Measurements from ENCODE around the gene GDF10. TPM values are rescaled to one million over a fixed set of nuclear protein-coding genes. Genes with fewer than 3 reads are reported as not detected.

GDF10 gene
- total RNA-seq, 4 donors from 2014 or later = 0.79 to 1.2 (median 1.00) TPM; not detected in 1

- no peak for TF ChIP-seq EP300 (IDR thresholded peaks at IDR 0.05; ENCODE audit: low read depth)
- TF ChIP-seq POLR2AphosphoS5 (IDR thresholded peaks at IDR 0.05) = no peak
- no peak for TF ChIP-seq CTCF (IDR thresholded peaks at IDR 0.05)
- TF ChIP-seq POLR2A (IDR thresholded peaks at IDR 0.05) = no peak
- Histone ChIP-seq H3K27me3 (no peaks in the 10 kb centered on the region), H3K27ac (no peak overlapping the region), H3K4me1 (no peaks in the 10 kb centered on the region), H3K4me3 (no peak overlapping the region), H3K36me3 (no peaks in the 10 kb centered on the region), H3K9me3 (no peaks in the 10 kb centered on the region)
- in situ Hi-C loops (cut with MboI; ENCODE audit: low pct_ligation_motif_present in 1 of 4, low pct_unique_long_range_greater_than_20kb in 1 of 4, low sequenced_read_pairs in 3 of 4) (no loop called here), intact Hi-C loops (cut with DNase I; ENCODE audit: low total_unique reads) (no loop called here)
- WGBS, 2 donors (ENCODE audit: low coverage in 1 of 2) = 93% methylated on average over 31 of the region's 31 CpGs; no CpG with 5 or more reads in 1 of the 2 donors
- DNase-seq = no peak
These were observed 50.0 kb downstream of the GDF10 start for GRCh38 chr10:47349941-47350371.

- intact Hi-C loops (cut with DNase I; ENCODE audit: low total_unique reads) = no loop called here
- Histone ChIP-seq H3K36me3 (no peaks in the 10 kb centered on the region), H3K9me3 (no peaks in the 10 kb centered on the region), H3K4me1 (no peaks in the 10 kb centered on the region), H3K27me3 (no peaks in the 10 kb centered on the region), H3K4me3 (no peak overlapping the region), H3K27ac (no peak overlapping the region)
- WGBS, 2 donors (ENCODE audit: low coverage in 1 of 2) = 91% methylated on average over 28 of the region's 39 CpGs; no CpG with 5 or more reads in 1 of the 2 donors
- no peak for DNase-seq
- TF ChIP-seq POLR2AphosphoS5 (IDR thresholded peaks at IDR 0.05) (no peak), EP300 (IDR thresholded peaks at IDR 0.05; ENCODE audit: low read depth) (no peak), CTCF (IDR thresholded peaks at IDR 0.05) (no peak), POLR2A (IDR thresholded peaks at IDR 0.05) (no peak)
- in situ Hi-C loops (cut with MboI; ENCODE audit: low pct_ligation_motif_present in 1 of 4, low pct_unique_long_range_greater_than_20kb in 1 of 4, low sequenced_read_pairs in 3 of 4) = no loop called here
These were observed 51.0 kb downstream of the GDF10 start for GRCh38 chr10:47350671-47351640.

GRCh38 chr10:47351899-47352815, 52.2 kb downstream of the GDF10 start:
- Histone ChIP-seq H3K9me3 (no peaks in the 10 kb centered on the region), H3K27ac (no peak overlapping the region), H3K4me3 (no peak overlapping the region), H3K4me1 (no peaks in the 10 kb centered on the region), H3K27me3 (no peaks in the 10 kb centered on the region), H3K36me3 (no peaks in the 10 kb centered on the region)
- WGBS, 2 donors (ENCODE audit: low coverage in 1 of 2) = 71 to 78% methylated on average over 1 to 13 of the region's 14 CpGs
- in situ Hi-C loops (cut with MboI; ENCODE audit: low pct_ligation_motif_present in 1 of 4, low pct_unique_long_range_greater_than_20kb in 1 of 4, low sequenced_read_pairs in 3 of 4) (no loop called here), intact Hi-C loops (cut with DNase I; ENCODE audit: low total_unique reads) (no loop called here)
- no peak for DNase-seq
- TF ChIP-seq EP300 (IDR thresholded peaks at IDR 0.05; ENCODE audit: low read depth) (no peak), POLR2A (IDR thresholded peaks at IDR 0.05) (no peak), POLR2AphosphoS5 (IDR thresholded peaks at IDR 0.05) (no peak), CTCF (IDR thresholded peaks at IDR 0.05) (no peak)

GRCh38 chr10:47353351-47353750, 53.4 kb downstream of the GDF10 start:
- no peak overlapping the region for H3K27ac ChIP-seq
- no peak for DNase-seq
- no peaks in the 10 kb centered on the region for H3K4me1 ChIP-seq
- H3K9me3 ChIP-seq = no peaks in the 10 kb centered on the region
- TF ChIP-seq POLR2A (IDR thresholded peaks at IDR 0.05) (no peak), EP300 (IDR thresholded peaks at IDR 0.05; ENCODE audit: low read depth) (no peak), POLR2AphosphoS5 (IDR thresholded peaks at IDR 0.05) (no peak), CTCF (IDR thresholded peaks at IDR 0.05) (no peak)
- in situ Hi-C loops (cut with MboI; ENCODE audit: low pct_ligation_motif_present in 1 of 4, low pct_unique_long_range_greater_than_20kb in 1 of 4, low sequenced_read_pairs in 3 of 4) (no loop called here), intact Hi-C loops (cut with DNase I; ENCODE audit: low total_unique reads) (no loop called here)
- WGBS, 2 donors (ENCODE audit: low coverage in 1 of 2) = 87% methylated on average over 6 of the region's 6 CpGs; no CpG with 5 or more reads in 1 of the 2 donors
- H3K27me3 ChIP-seq = no peaks in the 10 kb centered on the region
- H3K4me3 ChIP-seq = no peak overlapping the region
- no peaks in the 10 kb centered on the region for H3K36me3 ChIP-seq

Data from transverse colon (tissue), 4 donors.